GM23248 (cell line): ENCODE measurements around the gene ANKRD30A. TPM values are rescaled to one million over a fixed set of nuclear protein-coding genes. Genes with fewer than 3 reads are reported as not detected.
"Not testable (repeated sequence)": the region's sequence is repeated elsewhere in the genome, so short reads cannot be mapped to it uniquely, and the experiment has no call there.

Experiments used
- DNase-seq: peaks from one replicate; pipeline ENCODE4 v3.0.0-alpha.2; 2015
- H2AFZ ChIP-seq: fragments of 200-600 bp; sonication (generic); 2 replicates; pipeline ENCODE4 v1.6.1; 2016; ENCODE audit warnings: antibody characterized with exemption
- H3F3A ChIP-seq: fragments of 200-600 bp; sonication (generic); 2 replicates; pipeline ENCODE4 v1.6.1; 2016; ENCODE audit warnings: mild to moderate bottlenecking, antibody characterized with exemption, mixed run types; ENCODE audit not compliant: insufficient read depth
- H3K27ac ChIP-seq: fragments of 200-600 bp; sonication (generic); 2 replicates; pipeline ENCODE4 v1.5.1; 2016; ENCODE audit warnings: mild to moderate bottlenecking
- H3K27me3 ChIP-seq: fragments of 200-600 bp; sonication (generic); replicated peaks from 2 replicates; pipeline ENCODE4 v1.6.1; 2016; ENCODE audit warnings: mild to moderate bottlenecking; ENCODE audit not compliant: insufficient read depth
- H3K36me3 ChIP-seq: fragments of 200-600 bp; sonication (generic); 2 replicates; pipeline ENCODE4 v1.6.1; 2016; ENCODE audit warnings: low read depth, mild to moderate bottlenecking
- H3K4me1 ChIP-seq: fragments of 200-600 bp; sonication (generic); 2 replicates; pipeline ENCODE4 v1.6.1; 2016; ENCODE audit warnings: mild to moderate bottlenecking; ENCODE audit not compliant: insufficient read depth
- H3K4me2 ChIP-seq: fragments of 200-600 bp; sonication (generic); one replicate; pipeline ENCODE4 v1.6.1; 2016; ENCODE audit warnings: mild to moderate bottlenecking; ENCODE audit not compliant: unreplicated experiment
- H3K4me3 ChIP-seq: fragments of 200-600 bp; sonication (generic); 2 replicates; pipeline ENCODE4 v1.5.1; 2016; ENCODE audit warnings: mild to moderate bottlenecking
- H3K79me2 ChIP-seq: fragments of 200-600 bp; sonication (generic); 2 replicates; pipeline ENCODE4 v1.6.1; 2016; ENCODE audit warnings: mild to moderate bottlenecking; ENCODE audit not compliant: insufficient read depth
- H3K9ac ChIP-seq: fragments of 200-600 bp; sonication (generic); 2 replicates; pipeline ENCODE4 v1.6.1; 2016; ENCODE audit warnings: mild to moderate bottlenecking
- H3K9me2 ChIP-seq: fragments of 200-600 bp; sonication (generic); 2 replicates; pipeline ENCODE4 v1.6.1; 2016; ENCODE audit warnings: mixed run types, mild to moderate bottlenecking, moderate library complexity; ENCODE audit not compliant: insufficient read depth
- H3K9me3 ChIP-seq: fragments of 200-600 bp; sonication (generic); one replicate; pipeline ENCODE4 v1.6.1; 2017; ENCODE audit warnings: low read depth
- H4K20me1 ChIP-seq: fragments of 200-600 bp; sonication (generic); 2 replicates; pipeline ENCODE4 v1.6.0; 2016; ENCODE audit not compliant: insufficient read depth
- EZH2 ChIP-seq: fragments of 200-600 bp; sonication (generic); IDR thresholded peaks from 2 replicates; pipeline ENCODE4 v1.6.1; 2018; ENCODE audit warnings: antibody characterized with exemption, mild to moderate bottlenecking; ENCODE audit not compliant: insufficient read depth, poor library complexity, severe bottlenecking
- EZH2phosphoT487 ChIP-seq: fragments of 200-600 bp; sonication (generic); IDR thresholded peaks from 2 replicates; pipeline ENCODE4 v1.6.1; 2018; ENCODE audit warnings: antibody characterized with exemption, moderate library complexity, mild to moderate bottlenecking, low read depth; ENCODE audit not compliant: insufficient read depth
- WGBS, 2 experiments: methylation state at CpG; one replicate each; pipeline ENCODE4 v1.1.6; 2015 to 2017; ENCODE audit warnings: low lambda C conversion rate in 2 of 2, low coverage in 1 of 2; ENCODE audit errors: missing lambda C conversion rate in 2 of 2; 5-methylcytosine and 5-hydroxymethylcytosine counted together
- in situ Hi-C: fragments of 300-500 bp; cut with MboI; formaldehyde crosslinking; loops from 2 replicates; pipeline ENCODE4 v1.15.0; 2020
- polyA plus RNA-seq: library from polyadenylated mRNA; unstranded; fragments of >200 nt; fragmentation: Nextera tagmentation; extraction: Ambion mirVana; gene quantifications from 2 replicates; pipeline ENCODE4 v1.2.1, GENCODE V29; 2016
- total RNA-seq: library from RNA; depleted of rRNA; stranded (reverse); fragments of >200 nt; shearing (Covaris generic); gene quantifications from 2 replicates; pipeline ENCODE4 v1.2.3, GENCODE V29; 2014

The ANKRD30A gene
- total and polyA plus RNA-seq, 2 experiments from 2014 or later: not detected

DNA sequence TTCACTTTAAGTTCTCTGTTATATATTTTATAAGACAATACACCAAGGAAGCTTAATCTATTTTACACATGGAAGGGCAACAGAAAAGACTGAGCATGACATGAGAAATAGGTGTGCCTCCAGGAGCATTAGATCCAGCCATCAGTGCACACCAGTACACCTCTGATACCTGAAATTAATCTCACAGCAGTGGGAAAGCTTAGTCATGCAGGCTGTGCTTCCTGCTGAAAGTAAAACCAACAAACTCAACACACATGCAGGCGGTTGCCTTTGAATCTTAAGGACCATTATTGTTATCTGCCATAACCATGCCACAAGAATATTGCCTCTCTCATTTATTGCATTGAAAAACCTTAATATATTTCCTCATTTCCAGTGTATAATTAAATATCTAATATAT lies 16.4 kb upstream of the ANKRD30A start:
- WGBS, 2 experiments: 0 to 4% methylated on average over 1 of the region's 1 CpG

DNA sequence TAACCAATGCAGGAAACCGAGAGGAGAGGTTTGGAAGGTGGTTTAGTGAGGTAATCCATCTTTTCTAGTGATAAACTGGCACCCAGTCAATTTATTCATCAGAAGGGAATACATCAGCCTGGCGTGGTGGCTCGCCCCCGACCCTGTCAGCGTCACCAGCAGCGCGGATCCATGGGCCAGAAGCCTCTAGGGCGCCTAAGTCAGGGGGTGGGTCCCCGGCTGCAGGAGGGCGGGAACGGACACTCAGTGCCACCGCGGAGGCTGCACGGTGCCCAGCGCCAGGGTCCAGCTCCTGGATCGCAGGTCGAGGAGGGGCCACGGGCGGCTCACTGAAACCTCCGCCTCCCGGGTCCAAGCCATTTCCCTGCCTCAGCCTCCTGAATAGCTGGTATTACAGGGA lies 866 bp upstream of the ANKRD30A start:
- Histone ChIP-seq H3K9ac (no peak overlapping the region), H4K20me1 (no peaks in the 10 kb centered on the region), H3K4me2 (no peak overlapping the region), H3K27me3 (no peaks in the 10 kb centered on the region), H3K36me3 (no peaks in the 10 kb centered on the region), H3K4me1 (no peaks in the 10 kb centered on the region), H3F3A (no peaks in the 10 kb centered on the region), H3K27ac (no peak overlapping the region), H2AFZ (no peak overlapping the region), H3K79me2 (no peaks in the 10 kb centered on the region), H3K9me3 (no peaks in the 10 kb centered on the region), H3K4me3 (no peak overlapping the region), H3K9me2 (no peaks in the 10 kb centered on the region)
- in situ Hi-C loops: no loop called here
- DNase-seq: no peak
- TF ChIP-seq EZH2phosphoT487 (no peak), EZH2 (no peak)
- 76 to 78% methylated on average over 15 to 21 of the region's 21 CpGs for WGBS, 2 experiments

More for the DNA sequence above, 16.4 kb upstream of the ANKRD30A start:
- H3K27me3 ChIP-seq: no peaks in the 10 kb centered on the region
- H3K4me1 ChIP-seq: no peaks in the 10 kb centered on the region
- H3K36me3 ChIP-seq: no peaks in the 10 kb centered on the region
- H2AFZ ChIP-seq: no peak overlapping the region
- no peak for DNase-seq
- no peak overlapping the region for H3K9ac ChIP-seq
- in situ Hi-C loops: no loop called here
- TF ChIP-seq EZH2 (no peak), EZH2phosphoT487 (no peak)
- no peaks in the 10 kb centered on the region for H3K9me2 ChIP-seq
- H3K79me2 ChIP-seq: no peaks in the 10 kb centered on the region
- H3F3A ChIP-seq: no peaks in the 10 kb centered on the region
- H3K9me3 ChIP-seq: no peaks in the 10 kb centered on the region
- no peak overlapping the region for H3K27ac ChIP-seq
- H3K4me3 ChIP-seq: no peak overlapping the region
- no peaks in the 10 kb centered on the region for H4K20me1 ChIP-seq
- H3K4me2 ChIP-seq: no peak overlapping the region

DNA sequence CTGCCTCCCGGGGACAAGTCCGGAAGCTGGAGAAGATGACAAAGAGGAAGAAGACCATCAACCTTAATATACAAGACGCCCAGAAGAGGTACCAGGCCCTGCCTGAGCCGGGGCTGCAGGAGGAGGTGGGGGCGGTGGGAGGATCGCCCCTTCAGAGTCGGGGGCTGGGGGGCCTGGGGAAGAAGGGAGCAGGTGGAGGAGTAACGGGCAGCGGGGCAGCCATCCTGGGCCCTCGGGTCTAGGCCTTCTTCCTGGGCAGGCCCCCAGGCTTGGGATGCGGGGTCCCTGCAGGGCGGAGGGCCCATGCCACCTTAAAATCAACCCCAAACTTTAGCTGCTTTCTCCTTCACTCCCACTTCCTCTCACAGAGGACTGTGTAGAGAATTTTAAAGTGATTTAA lies 523 bp downstream of the ANKRD30A start:
- no peak overlapping the region for H3K9ac ChIP-seq
- WGBS, 2 experiments: 65 to 76% methylated on average over 5 to 12 of the region's 12 CpGs
- DNase-seq: no peak

DNA sequence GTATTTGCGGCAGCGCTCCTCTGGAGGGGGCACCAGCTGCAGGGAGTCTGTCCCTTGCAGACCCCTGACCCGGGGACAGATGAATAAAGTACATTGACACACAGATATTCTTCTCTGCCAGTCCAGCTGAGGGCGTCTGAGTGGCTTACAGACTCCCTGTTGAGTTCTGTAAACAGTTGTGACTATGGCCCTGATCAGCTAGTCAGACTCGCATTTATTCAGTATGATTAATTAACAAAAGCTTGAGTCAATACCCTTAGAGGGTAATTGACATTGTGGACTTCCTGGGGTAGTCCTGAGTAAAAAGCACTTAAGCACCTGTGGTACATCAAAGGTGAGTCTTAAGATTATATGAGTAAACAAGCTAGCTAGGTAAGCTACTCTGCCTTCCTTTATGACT lies 21.0 kb downstream of the ANKRD30A start:
- no peak overlapping the region for H3K4me2 ChIP-seq
- no peaks in the 10 kb centered on the region for H3K4me1 ChIP-seq
- in situ Hi-C loops: no loop called here
- no peaks in the 10 kb centered on the region for H3K79me2 ChIP-seq
- no peaks in the 10 kb centered on the region for H3K9me2 ChIP-seq
- DNase-seq: no peak
- TF ChIP-seq EZH2 (no peak), EZH2phosphoT487 (no peak)
- no peaks in the 10 kb centered on the region for H4K20me1 ChIP-seq
- no peak overlapping the region for H3K27ac ChIP-seq
- no peaks in the 10 kb centered on the region for H3K27me3 ChIP-seq
- H3K9me3 ChIP-seq: peaks cover 4% of the 10 kb centered on the region
- H3F3A ChIP-seq: no peaks in the 10 kb centered on the region
- H2AFZ ChIP-seq: no peak overlapping the region
- H3K9ac ChIP-seq: no peak overlapping the region
- no peak overlapping the region for H3K4me3 ChIP-seq
- WGBS, 2 experiments: 9 to 11% methylated on average over 5 of the region's 5 CpGs
- no peaks in the 10 kb centered on the region for H3K36me3 ChIP-seq

More for the DNA sequence above, 523 bp downstream of the ANKRD30A start:
- in situ Hi-C loops: no loop called here
- Histone ChIP-seq H3K4me3 (no peak overlapping the region), H3K9me2 (no peaks in the 10 kb centered on the region), H3K4me1 (no peaks in the 10 kb centered on the region), H3K27ac (no peak overlapping the region), H3K79me2 (no peaks in the 10 kb centered on the region), H4K20me1 (no peaks in the 10 kb centered on the region), H3K36me3 (no peaks in the 10 kb centered on the region), H2AFZ (no peak overlapping the region), H3K4me2 (no peak overlapping the region), H3K9me3 (no peaks in the 10 kb centered on the region), H3K27me3 (no peaks in the 10 kb centered on the region), H3F3A (no peaks in the 10 kb centered on the region)
- TF ChIP-seq EZH2 (no peak), EZH2phosphoT487 (no peak)

DNA sequence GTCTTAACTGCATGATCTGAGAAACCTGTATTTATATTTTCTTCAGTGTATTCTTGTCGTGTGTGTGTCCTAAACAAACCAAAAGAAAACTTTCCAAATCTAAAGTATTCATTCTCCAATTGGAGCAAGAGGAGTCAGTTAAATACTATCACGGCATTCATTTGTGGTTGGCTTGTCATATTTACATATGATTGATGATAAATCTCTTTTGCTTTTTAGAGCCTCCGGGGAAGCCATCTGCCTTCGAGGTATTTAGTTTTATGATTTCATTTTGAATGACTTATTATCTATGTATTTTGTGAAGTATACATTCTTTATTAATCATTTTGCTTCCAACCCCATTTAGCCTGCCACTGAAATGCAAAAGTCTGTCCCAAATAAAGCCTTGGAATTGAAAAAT lies 37.0 kb downstream of the ANKRD30A start:
- H3K4me1 ChIP-seq, H3K36me3 ChIP-seq, H2AFZ ChIP-seq, H3F3A ChIP-seq, H3K4me3 ChIP-seq, H3K9me2 ChIP-seq, H3K4me2 ChIP-seq, H3K9ac ChIP-seq, H4K20me1 ChIP-seq, H3K79me2 ChIP-seq, in situ Hi-C loops, H3K27me3 ChIP-seq, DNase-seq, H3K27ac ChIP-seq, H3K9me3 ChIP-seq: not testable (repeated sequence)
- WGBS, 2 experiments: 20 to 27% methylated on average over 4 of the region's 4 CpGs

DNA sequence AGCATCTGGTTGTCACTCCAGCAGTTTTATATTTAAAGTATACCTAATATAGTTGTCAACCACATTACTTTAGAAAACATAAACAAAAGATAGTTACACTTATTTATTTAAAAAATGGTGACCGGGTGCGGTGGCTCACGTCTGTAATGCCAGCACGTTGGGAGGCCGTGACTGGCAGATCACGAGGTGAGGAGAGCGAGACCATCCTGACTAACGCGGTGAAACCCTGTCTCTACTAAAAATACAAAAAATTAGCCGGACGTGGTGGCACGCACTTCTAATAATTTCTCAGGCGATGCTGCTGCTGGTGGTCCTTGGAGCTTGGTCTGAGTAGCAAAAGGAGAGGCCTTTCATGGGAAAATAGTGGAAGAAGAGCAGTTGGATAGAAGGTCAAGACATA lies 46.5 kb downstream of the ANKRD30A start:
- H3K36me3 ChIP-seq, H3K9me2 ChIP-seq, in situ Hi-C loops, DNase-seq, H3K27me3 ChIP-seq, H3K4me1 ChIP-seq, H3K79me2 ChIP-seq, H3K9me3 ChIP-seq, H3K4me3 ChIP-seq, H4K20me1 ChIP-seq, H3K9ac ChIP-seq, H3K4me2 ChIP-seq, H2AFZ ChIP-seq, H3K27ac ChIP-seq, H3F3A ChIP-seq: not testable (repeated sequence)
- 51 to 53% methylated on average over 13 of the region's 13 CpGs for WGBS, 2 experiments

DNA sequence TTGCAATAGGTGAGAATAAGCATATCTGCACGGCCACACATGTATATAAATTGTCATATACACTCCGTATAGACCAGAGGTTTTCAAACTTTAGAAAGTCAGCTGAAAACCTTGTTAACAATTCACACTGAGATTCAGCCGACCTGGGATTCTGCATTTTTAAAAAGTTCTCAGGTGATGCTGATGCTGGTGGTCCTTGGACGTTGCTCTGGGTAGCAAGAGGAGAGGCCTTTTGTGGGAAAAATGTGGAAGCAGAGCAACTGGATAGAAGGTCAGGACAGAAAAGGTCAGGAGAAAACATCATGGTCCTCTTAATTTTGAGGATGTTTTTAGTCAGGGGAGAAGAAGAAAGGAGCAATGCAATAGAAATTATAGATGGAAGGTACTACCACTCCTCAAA lies 52.9 kb downstream of the ANKRD30A start:
- H3K9me2 ChIP-seq, H3K4me2 ChIP-seq, in situ Hi-C loops, H3K27ac ChIP-seq, H3K36me3 ChIP-seq, H3K4me1 ChIP-seq, H2AFZ ChIP-seq, H3K79me2 ChIP-seq, H3F3A ChIP-seq, H3K9me3 ChIP-seq, H4K20me1 ChIP-seq, DNase-seq, H3K27me3 ChIP-seq, H3K9ac ChIP-seq, H3K4me3 ChIP-seq: not testable (repeated sequence)
- WGBS, 2 experiments: 14% methylated on average over 4 of the region's 4 CpGs
